ENCODE results near the gene SLC25A6.
"Not testable (repeated sequence)": the region's sequence is repeated elsewhere in the genome, so short reads cannot be mapped to it uniquely, and the experiment has no call there.

SLC25A6 gene

DNA sequence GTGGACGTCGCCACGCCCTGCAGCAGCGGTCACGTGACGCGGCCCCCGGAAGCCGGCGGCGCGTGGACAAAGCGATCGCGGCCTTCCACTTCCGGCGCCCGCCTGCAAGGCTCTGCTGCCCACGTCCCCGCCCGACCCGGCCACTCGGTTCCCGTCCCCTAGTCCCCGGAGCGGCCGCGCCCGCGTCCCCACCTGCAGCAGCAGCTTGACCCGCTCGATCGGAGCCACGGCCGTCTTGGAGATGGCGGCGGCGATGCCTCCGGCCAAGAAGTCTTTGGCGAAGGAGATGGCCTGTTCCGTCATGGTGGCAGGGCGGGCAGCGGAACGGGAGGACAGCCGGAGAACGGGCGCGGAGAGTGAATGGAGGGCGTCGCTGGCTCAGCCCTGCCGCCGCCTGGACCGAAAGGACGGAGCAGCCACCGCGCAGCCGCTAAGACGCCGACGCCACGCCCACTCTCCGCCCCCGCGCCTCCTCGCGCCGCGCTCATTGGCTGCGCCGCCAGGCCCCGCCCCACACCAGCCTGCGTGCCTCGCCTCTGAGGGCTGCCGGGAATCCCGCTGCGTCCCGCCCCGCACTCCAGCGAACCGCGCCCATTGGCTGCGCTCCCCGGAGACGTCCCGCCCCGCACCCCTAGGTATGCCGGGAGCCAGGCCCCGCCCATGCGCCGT, at the start of gene SLC25A6:
SLC25A6 (minus strand) TSS at position 407 of the 669 bp plus-strand sequence; CDS start at position 303, 104 bp downstream.
- peak; percentile 97 to 100 (median 99) for DNase-seq

DNA sequence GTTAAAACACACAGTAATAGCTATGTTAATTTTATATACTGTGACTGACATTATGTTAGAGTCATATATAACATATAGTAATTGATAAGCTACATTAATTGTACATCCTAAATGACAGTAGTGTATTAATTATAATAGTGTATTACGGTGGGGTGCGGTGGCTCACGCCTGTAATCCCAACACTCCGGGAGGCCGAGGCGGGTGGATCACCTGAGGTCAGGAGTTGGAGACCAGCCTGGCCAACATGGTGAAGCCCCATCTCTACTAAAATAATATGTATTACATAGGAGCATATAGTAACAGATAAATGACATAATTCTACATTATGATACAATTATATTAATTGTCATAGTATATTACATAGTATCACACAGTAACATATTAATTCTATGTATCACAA, 48.6 kb upstream of the SLC25A6 start:
- intact Hi-C loops (cut with DNase I), result no loop called here
- peak in 4 of 42 donors; percentile 3 to 33 (median 5) for DNase-seq

More for the DNA sequence above, at the start of gene SLC25A6:
- intact Hi-C loops (cut with DNase I), result loop anchor here (2.0 to 5.0 kb wide), 2 partner anchors 61 to 200 kb away; partner anchors contain the start of genes AKAP17A and ASMTL

DNA sequence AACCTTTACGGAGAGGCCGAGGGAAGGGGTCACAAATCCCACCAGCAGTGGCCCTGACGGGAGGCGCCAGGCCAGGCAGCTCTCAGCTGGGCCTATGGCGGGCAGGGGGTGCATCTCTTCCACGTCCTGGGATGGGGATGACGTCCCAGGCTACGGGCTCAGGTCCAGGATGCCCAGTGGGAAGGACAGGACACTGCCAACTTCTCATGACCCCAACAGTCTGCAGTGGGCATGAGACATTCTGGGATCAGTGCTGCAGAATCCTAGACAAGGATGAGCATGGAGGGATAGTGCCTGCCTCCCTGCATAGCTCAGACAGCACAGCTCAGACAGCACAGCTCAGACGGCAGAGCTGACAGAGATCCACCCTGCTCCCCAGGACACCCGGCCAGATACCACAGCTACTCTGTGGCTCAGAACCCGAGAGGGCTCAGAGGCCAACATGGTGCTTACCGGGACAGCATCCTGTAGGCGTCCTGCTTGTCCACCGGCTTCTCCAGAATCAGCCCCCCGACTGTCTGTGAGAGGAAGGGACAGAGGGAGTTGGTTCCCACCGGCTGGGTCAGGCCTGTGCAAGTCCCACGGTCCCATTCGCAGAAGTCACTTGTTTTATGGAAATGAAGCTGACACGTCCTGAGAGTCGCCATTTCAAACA, 43.5 kb upstream of the SLC25A6 start:
- DNase-seq, result peak in 9 of 42 donors; percentile 1 to 31 (median 11)

DNA sequence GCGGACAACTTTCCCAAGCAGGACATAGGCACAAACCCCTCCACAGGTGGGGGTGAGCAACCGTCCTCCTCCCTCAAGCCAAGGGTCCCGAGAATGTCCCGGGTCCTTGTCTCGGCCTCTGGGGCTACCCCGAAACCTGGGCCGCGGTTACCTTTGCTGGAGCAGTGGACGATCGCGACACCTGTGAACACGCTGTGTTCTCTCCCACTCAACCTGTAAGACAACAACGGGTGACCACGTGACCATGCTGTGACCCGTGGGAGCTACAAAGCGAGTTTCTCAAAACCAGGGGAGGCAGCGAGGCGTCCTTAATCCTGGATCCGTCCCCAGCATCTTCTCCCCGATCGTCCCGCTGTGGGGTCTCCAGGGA, 42.9 kb upstream of the SLC25A6 start:
- intact Hi-C loops (cut with DNase I), result no loop called here
- peak in 3 of 42 donors; percentile 14 to 28 (median 16) for DNase-seq

More for the DNA sequence above, 43.5 kb upstream of the SLC25A6 start:
- intact Hi-C loops (cut with DNase I), result no loop called here

DNA sequence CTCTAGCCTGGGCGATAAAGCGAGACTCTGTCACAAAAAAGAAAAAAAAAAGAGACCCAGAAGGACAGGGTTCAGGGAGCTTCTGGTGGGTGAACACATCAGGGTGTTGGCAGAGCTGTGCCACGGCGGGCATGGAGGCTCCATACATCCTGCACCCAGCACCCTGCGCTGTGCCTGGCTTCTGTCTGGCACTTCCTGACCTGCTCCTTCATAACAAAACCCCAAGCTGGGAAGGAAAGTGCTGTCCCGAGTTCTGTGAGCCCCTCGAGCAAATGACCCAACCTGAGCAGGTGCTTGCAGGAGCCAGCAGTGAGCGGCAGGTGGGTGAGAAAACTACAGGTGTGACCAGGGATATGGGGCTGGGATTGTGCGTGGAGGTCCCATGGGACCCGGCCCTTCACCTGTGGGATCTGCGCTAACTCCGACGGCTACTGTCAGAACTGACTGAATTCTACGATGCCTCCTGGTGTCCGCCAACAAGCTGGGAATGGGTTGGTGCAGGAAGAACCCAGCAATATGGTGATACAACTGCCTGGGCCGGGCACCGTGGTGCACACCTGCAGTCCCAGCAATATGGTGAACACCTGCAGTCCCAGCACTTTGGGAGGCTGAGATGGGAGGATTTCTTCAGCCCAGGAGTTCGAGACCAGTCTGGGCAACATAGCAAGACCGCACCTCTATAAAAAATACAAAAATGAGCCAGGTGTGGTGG, 41.9 kb upstream of the SLC25A6 start:
- peak in 1 of 42 donors; percentile 3 for DNase-seq
- intact Hi-C loops (cut with DNase I), result no loop called here

DNA sequence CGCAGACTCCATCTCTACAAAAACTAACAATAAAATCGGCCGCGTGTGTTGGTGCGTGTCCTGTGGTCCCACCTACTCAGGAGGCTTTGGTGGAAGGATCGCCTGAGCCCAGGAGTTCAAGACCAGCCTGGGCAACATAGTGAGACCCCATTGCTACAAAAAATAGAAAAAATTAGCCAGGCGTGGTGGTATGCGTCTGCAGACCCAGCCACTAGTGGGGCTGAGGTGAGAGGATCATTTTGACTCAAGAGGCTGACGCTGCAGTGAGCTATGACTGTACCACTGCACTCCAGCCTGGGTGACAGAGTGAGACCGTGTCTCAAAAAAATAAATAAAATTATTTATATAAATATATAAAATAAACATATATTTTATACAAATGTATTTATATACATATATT, 38.5 kb upstream of the SLC25A6 start:
- DNase-seq, result peak in 2 of 42 donors; percentile 10 to 17
- intact Hi-C loops (cut with DNase I), result no loop called here

DNA sequence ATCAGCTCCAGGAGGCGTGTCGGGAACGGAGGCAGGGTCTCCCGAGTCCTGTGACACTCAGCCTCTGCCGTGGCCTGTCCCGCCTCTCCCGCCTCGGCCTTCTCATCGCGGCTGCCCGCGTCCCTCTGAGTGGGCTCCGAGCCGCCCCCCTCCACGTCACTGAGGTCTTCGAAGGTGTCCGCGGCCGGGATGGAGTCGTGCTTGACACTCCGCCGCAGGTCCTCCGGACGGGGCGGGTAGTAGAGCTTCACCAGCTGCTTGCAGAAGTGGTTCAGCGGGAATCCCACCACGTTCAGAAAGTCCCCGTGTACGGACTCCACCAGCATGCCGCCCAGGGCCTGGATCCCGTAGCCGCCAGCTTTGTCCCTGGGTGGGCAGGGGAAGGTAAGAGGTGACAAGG, 35.8 kb upstream of the SLC25A6 start:
- intact Hi-C loops (cut with DNase I), result no loop called here

DNA sequence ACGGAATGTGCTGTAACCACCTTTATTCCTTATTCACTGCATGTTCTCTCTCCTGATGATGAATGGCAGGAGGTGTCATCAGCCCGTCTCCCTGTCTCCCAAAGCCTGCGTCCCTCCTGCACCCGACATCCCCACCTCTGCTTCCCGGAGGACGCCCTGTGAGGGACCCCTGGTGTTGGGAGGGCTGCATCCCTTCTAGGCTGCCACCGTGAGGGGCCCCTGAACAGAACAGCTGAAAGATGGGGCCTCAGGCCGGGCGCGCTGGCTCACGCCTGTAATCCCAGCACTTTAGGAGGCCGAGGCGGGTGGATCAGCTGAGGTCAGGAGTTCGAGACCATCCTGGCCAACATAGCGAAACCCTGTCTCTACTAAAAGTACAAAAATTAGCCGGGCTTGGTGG, 34.4 kb upstream of the SLC25A6 start:
- DNase-seq, result peak in 1 of 42 donors; percentile 4
- intact Hi-C loops (cut with DNase I), result not testable (repeated sequence)

More for the DNA sequence above, 35.8 kb upstream of the SLC25A6 start:
- peak in 3 of 42 donors; percentile 14 to 39 (median 25) for DNase-seq

DNA sequence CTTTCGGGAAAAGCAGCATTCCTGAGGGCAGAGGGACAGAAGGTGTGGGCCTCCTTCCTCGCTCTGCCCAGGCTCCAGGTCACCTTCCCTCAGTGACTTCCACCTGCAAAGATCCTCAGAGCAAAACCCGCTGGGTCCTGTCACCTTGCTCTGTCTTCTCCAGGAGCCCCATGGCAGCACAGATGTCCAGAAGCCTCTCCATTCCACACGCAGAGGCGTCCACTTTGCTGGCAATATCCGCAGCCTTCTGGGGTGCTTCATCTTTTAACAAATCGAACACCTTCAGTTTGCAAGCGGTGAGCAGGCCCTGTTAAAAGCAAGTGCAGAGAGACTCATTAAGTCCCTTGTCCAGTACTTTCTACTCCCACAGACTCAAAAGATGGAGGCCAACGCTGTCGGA, 33.5 kb upstream of the SLC25A6 start:
- intact Hi-C loops (cut with DNase I), result no loop called here
- peak in 3 of 42 donors; percentile 1 to 20 (median 11) for DNase-seq

DNA sequence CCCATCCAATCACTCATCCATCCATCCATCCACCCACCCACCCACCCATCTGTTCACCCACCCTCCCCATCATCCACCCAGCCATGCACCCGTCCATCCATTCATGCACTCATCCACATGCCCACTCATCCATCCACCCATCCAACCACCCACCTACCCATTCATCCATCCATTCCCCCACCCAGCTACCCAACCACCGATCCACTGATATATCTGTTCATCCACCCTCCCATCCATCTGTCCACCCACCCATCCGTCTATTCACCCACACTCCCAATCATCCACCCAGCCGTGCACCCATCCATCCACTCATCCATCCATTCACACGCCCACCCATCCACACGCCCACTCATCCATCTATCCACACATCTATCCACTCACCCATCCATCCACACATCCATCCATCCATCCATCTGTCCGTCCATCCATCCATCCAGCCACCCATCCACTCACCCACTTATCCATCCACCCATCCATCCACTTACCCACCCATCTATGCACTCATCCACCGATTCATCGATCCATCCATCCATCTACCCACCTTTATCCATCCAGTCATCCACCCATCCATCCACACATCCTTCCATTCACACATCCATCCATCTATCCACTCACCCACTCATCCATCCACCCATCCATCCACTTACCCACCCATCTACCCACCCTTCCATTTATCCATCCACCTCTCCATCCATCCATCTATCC, 32.4 kb upstream of the SLC25A6 start:
- peak in 1 of 42 donors; percentile 2 for DNase-seq
- intact Hi-C loops (cut with DNase I), result no loop called here

DNA sequence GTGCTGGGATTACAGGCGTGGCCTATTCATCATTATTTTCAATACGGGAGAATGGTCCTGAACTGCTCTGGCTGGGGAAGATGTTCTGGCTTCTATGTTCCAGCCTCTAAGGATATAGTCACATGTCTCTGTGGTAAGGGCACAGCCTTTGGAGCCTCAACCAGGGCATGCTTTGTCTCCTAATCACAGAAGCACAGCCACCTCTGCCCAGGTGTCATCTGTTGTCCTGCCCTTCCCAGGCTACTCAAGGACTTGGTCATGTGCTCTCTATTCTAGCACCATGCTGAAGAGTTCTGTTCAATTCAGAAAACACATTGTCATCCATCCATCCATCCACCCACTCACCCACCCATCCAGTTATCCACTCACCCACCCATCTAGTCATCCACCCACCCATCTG, 31.3 kb upstream of the SLC25A6 start:
- intact Hi-C loops (cut with DNase I), result no loop called here
- DNase-seq, result peak in 3 of 42 donors; percentile 9 to 16 (median 16)

DNA sequence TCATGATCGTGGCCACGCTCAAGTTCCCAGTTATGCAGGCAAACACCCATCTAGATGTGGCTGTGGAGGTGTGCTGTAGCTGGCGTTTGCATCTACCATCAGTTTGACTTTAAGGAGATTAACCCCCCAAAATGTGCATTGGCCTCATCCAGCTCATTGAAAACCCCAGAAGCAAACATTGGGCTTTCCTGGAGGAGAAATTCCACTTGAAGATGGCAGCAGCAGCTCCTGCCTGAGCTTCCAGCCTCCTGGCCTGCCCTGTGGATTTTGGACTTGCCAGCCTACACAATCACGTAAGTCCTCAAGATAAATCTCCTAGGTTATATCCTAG, 30.2 kb upstream of the SLC25A6 start:
- DNase-seq, result peak in 3 of 42 donors; percentile 2 to 22 (median 16)
- intact Hi-C loops (cut with DNase I), result no loop called here

DNA sequence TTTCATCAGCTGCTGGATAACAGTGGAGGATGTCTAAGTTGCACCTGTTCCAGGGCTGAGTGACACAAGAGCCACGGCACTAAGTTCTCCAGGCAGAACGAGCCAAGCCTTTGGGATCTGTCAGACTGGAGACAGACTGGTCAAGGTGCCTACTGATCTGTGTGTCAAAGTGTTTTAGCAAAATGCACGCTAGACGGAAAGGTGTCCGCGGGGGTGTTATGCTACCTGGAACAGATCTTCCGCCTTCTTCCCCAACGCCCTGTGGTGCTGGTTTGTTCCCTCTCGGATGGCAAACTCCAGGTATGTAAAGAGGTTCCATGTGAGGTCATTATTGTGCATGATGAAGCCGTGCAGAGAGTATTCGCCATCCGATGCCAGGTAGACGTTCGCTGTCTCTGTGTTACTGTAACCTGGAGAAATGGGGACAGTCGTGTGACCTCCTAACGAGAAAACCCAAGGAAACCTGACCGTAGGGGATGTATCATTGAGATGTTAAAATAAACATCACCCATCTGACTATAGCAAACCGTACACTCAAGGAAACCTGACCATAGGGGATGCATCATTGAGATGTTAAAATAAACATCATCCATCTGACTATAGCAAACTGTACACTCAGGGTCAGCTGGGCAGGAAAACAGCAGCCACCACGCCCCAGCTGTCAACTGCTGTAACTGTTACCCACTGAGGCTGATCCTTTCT, 29.7 kb upstream of the SLC25A6 start:
- intact Hi-C loops (cut with DNase I), result no loop called here
- DNase-seq, result peak in 5 of 42 donors; percentile 6 to 20 (median 18)

DNA sequence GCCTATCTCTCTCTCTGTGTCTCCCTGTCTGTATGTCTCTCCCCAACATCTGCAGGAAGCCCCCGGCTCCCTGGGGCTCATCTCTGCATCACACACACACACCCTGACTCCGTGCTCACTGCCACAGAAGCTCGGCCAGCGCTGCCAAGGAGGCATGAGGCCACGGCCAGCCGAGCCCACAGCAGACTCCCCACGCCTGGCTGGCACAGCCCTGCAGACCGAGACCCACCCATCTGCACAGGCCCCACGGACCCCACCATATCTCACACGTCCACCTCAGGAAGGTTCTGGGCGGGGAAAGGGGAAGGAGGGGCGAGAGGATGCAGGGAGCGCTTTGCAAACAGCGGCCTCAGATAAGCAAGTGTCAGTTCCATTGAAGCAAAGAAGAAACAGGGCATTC, 28.5 kb upstream of the SLC25A6 start:
- intact Hi-C loops (cut with DNase I), result no loop called here
- peak in 6 of 42 donors; percentile 7 to 35 (median 24) for DNase-seq

DNA sequence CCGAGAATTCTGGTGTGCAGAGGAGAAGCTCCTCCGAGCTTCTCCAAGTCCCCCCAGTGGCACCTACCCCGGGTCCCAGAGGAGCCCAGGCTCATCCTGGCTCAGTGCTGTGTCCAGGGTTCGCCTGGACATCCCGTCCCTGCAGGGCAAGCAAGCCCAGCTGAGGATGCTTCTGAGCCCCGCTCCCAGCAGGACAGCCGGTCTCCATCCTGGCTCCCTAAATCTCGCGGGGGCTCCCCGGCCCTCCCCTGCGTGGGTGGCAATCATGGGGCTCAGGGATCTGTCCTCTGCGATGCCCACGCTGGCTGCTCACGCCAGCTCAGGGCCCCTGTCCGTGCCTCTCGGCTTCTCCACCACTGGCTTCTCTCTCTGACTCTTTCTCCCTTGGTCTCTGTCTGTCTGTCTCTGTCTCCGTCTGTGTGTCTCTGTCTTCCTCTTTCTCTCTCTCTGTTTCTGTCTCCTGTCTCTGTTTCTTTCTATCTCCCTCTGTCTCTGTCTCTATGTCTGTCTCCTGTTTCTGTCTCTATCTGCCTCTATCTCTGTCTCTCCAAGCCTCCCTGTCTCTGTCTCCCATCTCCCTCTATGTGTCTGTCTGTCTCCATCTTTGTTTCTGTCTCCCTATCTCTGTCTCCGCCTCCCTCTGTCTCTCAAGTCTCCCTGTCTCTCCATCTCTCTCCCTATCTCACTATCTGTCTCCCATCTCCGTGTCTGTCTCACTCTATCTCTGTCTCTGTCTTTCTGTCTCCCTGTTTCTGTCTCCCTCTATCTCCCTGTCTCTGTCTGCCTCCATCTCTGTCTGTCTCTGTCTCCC, 27.8 kb upstream of the SLC25A6 start:
- DNase-seq, result peak in 8 of 42 donors; percentile 7 to 35 (median 19)
- intact Hi-C loops (cut with DNase I), result no loop called here

DNA sequence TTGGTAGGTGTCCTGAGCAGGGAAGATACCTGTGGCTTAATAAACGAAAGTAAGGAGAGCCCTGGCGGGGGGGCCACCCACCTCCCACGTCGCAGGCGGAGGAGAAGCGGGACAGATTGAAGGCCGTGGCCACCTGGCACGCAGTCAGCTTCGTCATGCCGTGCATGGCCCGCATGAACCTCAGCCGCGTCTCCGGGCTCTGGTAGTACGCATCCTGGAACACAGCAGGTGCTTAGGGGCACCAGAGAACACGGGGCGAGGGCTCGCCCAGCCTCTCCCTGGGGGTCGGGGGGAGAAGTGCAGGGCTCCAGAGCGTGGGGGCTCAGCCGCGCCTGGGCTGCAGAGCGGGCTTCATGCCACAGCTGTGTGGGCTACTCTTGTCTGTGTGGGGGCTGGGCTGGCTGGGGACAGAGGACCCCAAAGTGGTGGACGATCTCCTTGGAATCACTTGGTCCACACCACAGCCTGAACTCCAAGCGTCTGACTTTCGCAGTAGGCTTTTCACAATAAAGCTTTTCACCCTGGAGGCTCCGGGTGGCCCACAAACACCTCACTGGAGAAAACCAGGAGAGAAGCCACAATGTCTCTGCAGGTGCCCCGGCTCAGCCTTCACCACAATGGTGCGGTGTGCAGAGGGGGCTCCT, 27.1 kb upstream of the SLC25A6 start:
- intact Hi-C loops (cut with DNase I), result no loop called here
- peak in 10 of 42 donors; percentile 7 to 41 (median 20) for DNase-seq
